ENCODE measurements around the gene MYO1H.

DNA sequence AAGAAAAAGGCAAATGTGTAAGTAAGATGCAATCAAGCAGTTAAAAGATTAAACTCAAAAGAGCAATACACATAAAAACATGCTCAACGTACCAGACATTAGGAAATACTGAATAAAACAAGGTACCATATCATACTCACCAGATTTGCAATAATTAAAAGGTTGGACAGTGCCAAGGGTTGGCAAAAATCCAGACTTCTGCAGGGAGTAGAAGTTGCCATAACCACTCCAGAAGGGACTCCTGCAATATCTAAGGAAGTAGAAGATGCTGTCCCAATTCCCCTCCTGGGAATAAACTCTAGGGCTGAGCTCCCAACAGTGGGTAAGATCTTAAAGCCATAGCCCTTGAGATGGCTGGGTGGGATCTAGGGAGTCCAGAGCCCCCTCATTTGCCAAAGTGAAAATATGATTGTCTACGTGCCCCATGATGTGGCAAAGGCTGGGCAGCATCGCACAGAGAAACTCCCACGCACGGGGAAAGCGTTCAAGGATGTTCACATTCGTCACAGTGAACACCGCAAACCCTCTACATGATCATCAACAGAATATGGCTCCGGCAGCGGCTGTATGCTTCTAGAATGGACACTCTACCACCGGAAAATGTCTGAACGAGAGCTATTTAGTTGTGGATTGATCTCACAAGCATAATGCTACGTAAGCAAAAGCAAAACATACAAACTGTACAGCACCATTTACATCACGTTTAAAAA is 117.1 kb downstream of the MYO1H start:
- TF ChIP-seq POLR2AphosphoS5 (IDR thresholded peaks at IDR 0.05) (no peak), EP300 (IDR thresholded peaks at IDR 0.05; ENCODE audit: low read depth) (no peak)
- TF ChIP-seq, protein P1, sequence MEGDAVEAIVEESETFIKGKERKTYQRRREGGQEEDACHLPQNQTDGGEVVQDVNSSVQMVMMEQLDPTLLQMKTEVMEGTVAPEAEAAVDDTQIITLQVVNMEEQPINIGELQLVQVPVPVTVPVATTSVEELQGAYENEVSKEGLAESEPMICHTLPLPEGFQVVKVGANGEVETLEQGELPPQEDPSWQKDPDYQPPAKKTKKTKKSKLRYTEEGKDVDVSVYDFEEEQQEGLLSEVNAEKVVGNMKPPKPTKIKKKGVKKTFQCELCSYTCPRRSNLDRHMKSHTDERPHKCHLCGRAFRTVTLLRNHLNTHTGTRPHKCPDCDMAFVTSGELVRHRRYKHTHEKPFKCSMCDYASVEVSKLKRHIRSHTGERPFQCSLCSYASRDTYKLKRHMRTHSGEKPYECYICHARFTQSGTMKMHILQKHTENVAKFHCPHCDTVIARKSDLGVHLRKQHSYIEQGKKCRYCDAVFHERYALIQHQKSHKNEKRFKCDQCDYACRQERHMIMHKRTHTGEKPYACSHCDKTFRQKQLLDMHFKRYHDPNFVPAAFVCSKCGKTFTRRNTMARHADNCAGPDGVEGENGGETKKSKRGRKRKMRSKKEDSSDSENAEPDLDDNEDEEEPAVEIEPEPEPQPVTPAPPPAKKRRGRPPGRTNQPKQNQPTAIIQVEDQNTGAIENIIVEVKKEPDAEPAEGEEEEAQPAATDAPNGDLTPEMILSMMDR (IDR thresholded peaks at IDR 0.05) = no peak
